HAP-1 (cell line): Measurements from ENCODE around the gene ANXA2.

ENCODE experiments used
- DNase-seq, 2 experiments: peaks; one replicate each; pipeline ENCODE4 v3.0.0-alpha.2; 2016 to 2020; ENCODE audit warnings: low spot score in 2 of 2
- H3K27me3 ChIP-seq: fragments of 250-450 bp; sonication (Bioruptor Pico); 2 replicates; pipeline ENCODE4 v1.5.1; 2020; ENCODE audit warnings: low read depth, mild to moderate bottlenecking, moderate library complexity
- H3K36me3 ChIP-seq: fragments of 250-450 bp; sonication (Bioruptor Pico); replicated peaks from 2 replicates; pipeline ENCODE4 v1.5.1; 2020; ENCODE audit warnings: mild to moderate bottlenecking
- H3K4me1 ChIP-seq: fragments of 250-450 bp; sonication (Bioruptor Pico); 2 replicates; pipeline ENCODE4 v1.5.1; 2020; ENCODE audit warnings: mild to moderate bottlenecking
- H3K4me3 ChIP-seq: fragments of 250-450 bp; sonication (Bioruptor Pico); 2 replicates; pipeline ENCODE4 v1.5.1; 2020; ENCODE audit warnings: mild to moderate bottlenecking, moderate library complexity
- H3K9me3 ChIP-seq: fragments of 250-450 bp; sonication (Bioruptor Pico); 2 replicates; pipeline ENCODE4 v1.5.1; 2020; ENCODE audit warnings: mild to moderate bottlenecking, moderate library complexity
- in situ Hi-C: fragments of 300-500 bp; cut with MboI; formaldehyde crosslinking; loops from 3 replicates; pipeline ENCODE4 v1.14.3; 2020; ENCODE audit warnings: low sequenced_read_pairs, inconsistent platforms, mixed read lengths

Gene ANXA2

GRCh38 chr15:60376677-60377095, 21.1 kb downstream of the ANXA2 start:
- Histone ChIP-seq H3K36me3 (peaks cover 72% of the 10 kb centered on the region), H3K4me3 (no peak overlapping the region), H3K4me1 (peaks cover 49% of the 10 kb centered on the region), H3K9me3 (no peaks in the 10 kb centered on the region), H3K27me3 (no peaks in the 10 kb centered on the region)
- DNase-seq, result no peak
- in situ Hi-C loops, result no loop called here

- H3K36me3 ChIP-seq, result peaks cover 79% of the 10 kb centered on the region
- DNase-seq, result no peak
- H3K27me3 ChIP-seq, result no peaks in the 10 kb centered on the region
- H3K4me1 ChIP-seq, result peaks cover 53% of the 10 kb centered on the region
- H3K4me3 ChIP-seq, result no peak overlapping the region
- H3K9me3 ChIP-seq, result no peaks in the 10 kb centered on the region
- in situ Hi-C loops, result no loop called here
Observed at GRCh38 chr15:60375306-60375705, 22.5 kb downstream of the ANXA2 start.

GRCh38 chr15:60374628-60375081, 23.1 kb downstream of the ANXA2 start:
- in situ Hi-C loops, result no loop called here
- DNase-seq, result peak; percentile 76 to 80
- H3K9me3 ChIP-seq, result no peaks in the 10 kb centered on the region
- H3K4me3 ChIP-seq, result no peak overlapping the region
- H3K4me1 ChIP-seq, result peaks cover 49% of the 10 kb centered on the region
- H3K36me3 ChIP-seq, result peaks cover 84% of the 10 kb centered on the region
- no peaks in the 10 kb centered on the region for H3K27me3 ChIP-seq

GRCh38 chr15:60374209-60374608, 23.6 kb downstream of the ANXA2 start:
- H3K36me3 ChIP-seq, result peaks cover 84% of the 10 kb centered on the region
- DNase-seq, result no peak
- H3K9me3 ChIP-seq, result no peaks in the 10 kb centered on the region
- H3K4me1 ChIP-seq, result peaks cover 45% of the 10 kb centered on the region
- H3K4me3 ChIP-seq, result no peak overlapping the region
- in situ Hi-C loops, result no loop called here
- H3K27me3 ChIP-seq, result no peaks in the 10 kb centered on the region

- DNase-seq, result no peak
- no peak overlapping the region for H3K4me3 ChIP-seq
- H3K27me3 ChIP-seq, result no peaks in the 10 kb centered on the region
- H3K9me3 ChIP-seq, result no peaks in the 10 kb centered on the region
- in situ Hi-C loops, result no loop called here
- peaks cover 84% of the 10 kb centered on the region for H3K36me3 ChIP-seq
- H3K4me1 ChIP-seq, result peaks cover 44% of the 10 kb centered on the region
Observed at GRCh38 chr15:60373745-60374144, 24.0 kb downstream of the ANXA2 start.

- H3K27me3 ChIP-seq, result no peaks in the 10 kb centered on the region
- H3K4me3 ChIP-seq, result no peak overlapping the region
- peaks cover 85% of the 10 kb centered on the region for H3K36me3 ChIP-seq
- H3K9me3 ChIP-seq, result no peaks in the 10 kb centered on the region
- in situ Hi-C loops, result no loop called here
- H3K4me1 ChIP-seq, result peaks cover 45% of the 10 kb centered on the region
- no peak for DNase-seq
Observed at GRCh38 chr15:60373327-60373726, 24.5 kb downstream of the ANXA2 start.

GRCh38 chr15:60372756-60373155, 25.0 kb downstream of the ANXA2 start:
- no peak overlapping the region for H3K4me3 ChIP-seq
- no peaks in the 10 kb centered on the region for H3K27me3 ChIP-seq
- peaks cover 44% of the 10 kb centered on the region for H3K4me1 ChIP-seq
- in situ Hi-C loops, result no loop called here
- no peak for DNase-seq
- peaks cover 81% of the 10 kb centered on the region for H3K36me3 ChIP-seq
- no peaks in the 10 kb centered on the region for H3K9me3 ChIP-seq

GRCh38 chr15:60372227-60372626, 25.6 kb downstream of the ANXA2 start:
- peaks cover 76% of the 10 kb centered on the region for H3K36me3 ChIP-seq
- in situ Hi-C loops, result no loop called here
- H3K4me3 ChIP-seq, result no peak overlapping the region
- H3K9me3 ChIP-seq, result no peaks in the 10 kb centered on the region
- no peaks in the 10 kb centered on the region for H3K27me3 ChIP-seq
- peaks cover 44% of the 10 kb centered on the region for H3K4me1 ChIP-seq
- no peak for DNase-seq

GRCh38 chr15:60371175-60372051, 26.4 kb downstream of the ANXA2 start:
- DNase-seq, result peak in 1 of 2 experiments; percentile 48
- Histone ChIP-seq H3K36me3 (peaks cover 68% of the 10 kb centered on the region), H3K4me3 (no peak overlapping the region)

GRCh38 chr15:60370869-60371136, 27.0 kb downstream of the ANXA2 start:
- Histone ChIP-seq H3K27me3 (no peaks in the 10 kb centered on the region), H3K36me3 (peaks cover 63% of the 10 kb centered on the region), H3K4me3 (no peak overlapping the region), H3K4me1 (peaks cover 43% of the 10 kb centered on the region), H3K9me3 (no peaks in the 10 kb centered on the region)
- no peak for DNase-seq
- in situ Hi-C loops, result no loop called here

More at GRCh38 chr15:60371175-60372051, 26.4 kb downstream of the ANXA2 start:
- in situ Hi-C loops, result no loop called here
- no peaks in the 10 kb centered on the region for H3K9me3 ChIP-seq
- H3K27me3 ChIP-seq, result no peaks in the 10 kb centered on the region
- H3K4me1 ChIP-seq, result peaks cover 44% of the 10 kb centered on the region

GRCh38 chr15:60370105-60370868, 27.5 kb downstream of the ANXA2 start:
- Histone ChIP-seq H3K9me3 (no peaks in the 10 kb centered on the region), H3K4me3 (no peak overlapping the region), H3K36me3 (peaks cover 60% of the 10 kb centered on the region), H3K27me3 (no peaks in the 10 kb centered on the region), H3K4me1 (peaks cover 37% of the 10 kb centered on the region)
- no peak for DNase-seq
- in situ Hi-C loops, result no loop called here

GRCh38 chr15:60369696-60370095, 28.1 kb downstream of the ANXA2 start:
- in situ Hi-C loops, result no loop called here
- H3K36me3 ChIP-seq, result peaks cover 61% of the 10 kb centered on the region
- no peak overlapping the region for H3K4me3 ChIP-seq
- H3K27me3 ChIP-seq, result no peaks in the 10 kb centered on the region
- peaks cover 32% of the 10 kb centered on the region for H3K4me1 ChIP-seq
- no peak for DNase-seq
- H3K9me3 ChIP-seq, result no peaks in the 10 kb centered on the region

- in situ Hi-C loops, result loop anchor here (5.0 kb wide), 1 partner anchor 78 kb away; no protein-coding TSS in a partner anchor
- Histone ChIP-seq H3K9me3 (no peaks in the 10 kb centered on the region), H3K4me3 (no peak overlapping the region), H3K4me1 (0 out of 2 replicates have a peak, but pooled peaks cover 2% of the 10 kb centered on the region), H3K36me3 (peaks cover 68% of the 10 kb centered on the region), H3K27me3 (no peaks in the 10 kb centered on the region)
- DNase-seq, result no peak
Observed at GRCh38 chr15:60364612-60364924, 33.2 kb downstream of the ANXA2 start.
